ENCODE data around the gene ZAP70. TPM values are rescaled to one million over a fixed set of nuclear protein-coding genes. Genes with fewer than 3 reads are reported as not detected.
A peak's percentile ranks its signal among the peaks of the same experiment; 100 is the strongest.

Gene ZAP70
- total RNA-seq, 1 donor from 2014 or later: 2.8 TPM

DNA sequence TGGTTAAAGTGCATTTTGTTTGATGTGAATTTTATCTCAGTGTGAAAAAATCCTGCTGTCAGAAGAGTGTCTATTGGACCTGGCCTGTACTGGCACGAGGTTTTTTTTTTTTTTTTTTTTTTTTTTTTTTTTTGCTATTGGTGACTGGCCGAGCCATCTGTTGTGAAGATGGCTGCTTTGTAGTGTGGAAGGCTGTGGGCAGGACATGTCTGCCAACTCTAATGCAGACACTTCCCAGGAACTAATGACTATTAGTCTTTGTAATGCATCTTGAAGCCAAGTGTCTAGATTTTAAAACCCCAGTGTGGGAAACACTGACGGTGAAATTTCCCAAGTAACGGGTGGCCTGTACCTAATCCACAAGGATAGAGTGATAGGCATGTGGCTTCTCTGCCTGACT lies 34.3 kb downstream of the ZAP70 start:
- Mint-ChIP-seq H3K27ac (ENCODE audit: unreplicated experiment) (peak overlapping the region; percentile 6), H3K4me3 (no peak overlapping the region), H3K9me3 (no peaks in the 10 kb centered on the region), H3K27me3 (ENCODE audit: low read depth) (no peaks in the 10 kb centered on the region), H3K4me1 (peaks cover 31% of the 10 kb centered on the region), H3K36me3 (ENCODE audit: low read depth) (peaks cover 15% of the 10 kb centered on the region)
- no peak for DNase-seq (ENCODE audit: low read depth, low spot score)
- TF ChIP-seq, protein P1, sequence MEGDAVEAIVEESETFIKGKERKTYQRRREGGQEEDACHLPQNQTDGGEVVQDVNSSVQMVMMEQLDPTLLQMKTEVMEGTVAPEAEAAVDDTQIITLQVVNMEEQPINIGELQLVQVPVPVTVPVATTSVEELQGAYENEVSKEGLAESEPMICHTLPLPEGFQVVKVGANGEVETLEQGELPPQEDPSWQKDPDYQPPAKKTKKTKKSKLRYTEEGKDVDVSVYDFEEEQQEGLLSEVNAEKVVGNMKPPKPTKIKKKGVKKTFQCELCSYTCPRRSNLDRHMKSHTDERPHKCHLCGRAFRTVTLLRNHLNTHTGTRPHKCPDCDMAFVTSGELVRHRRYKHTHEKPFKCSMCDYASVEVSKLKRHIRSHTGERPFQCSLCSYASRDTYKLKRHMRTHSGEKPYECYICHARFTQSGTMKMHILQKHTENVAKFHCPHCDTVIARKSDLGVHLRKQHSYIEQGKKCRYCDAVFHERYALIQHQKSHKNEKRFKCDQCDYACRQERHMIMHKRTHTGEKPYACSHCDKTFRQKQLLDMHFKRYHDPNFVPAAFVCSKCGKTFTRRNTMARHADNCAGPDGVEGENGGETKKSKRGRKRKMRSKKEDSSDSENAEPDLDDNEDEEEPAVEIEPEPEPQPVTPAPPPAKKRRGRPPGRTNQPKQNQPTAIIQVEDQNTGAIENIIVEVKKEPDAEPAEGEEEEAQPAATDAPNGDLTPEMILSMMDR (conservative IDR thresholded peaks at IDR 0.05): no peak

- peaks cover 5% of the 10 kb centered on the region for H3K36me3 Mint-ChIP-seq (ENCODE audit: low read depth)
- H3K27ac Mint-ChIP-seq (ENCODE audit: unreplicated experiment): peak overlapping the region; percentile 32
- no peaks in the 10 kb centered on the region for H3K27me3 Mint-ChIP-seq (ENCODE audit: low read depth)
- no peak overlapping the region for H3K4me3 Mint-ChIP-seq
- DNase-seq (ENCODE audit: low read depth, low spot score): no peak
- H3K9me3 Mint-ChIP-seq: no peaks in the 10 kb centered on the region
- H3K4me1 Mint-ChIP-seq: peaks cover 37% of the 10 kb centered on the region
- TF ChIP-seq, protein P1 (conservative IDR thresholded peaks at IDR 0.05): no peak
Observed at GRCh38 chr2:97749581-97749980, 36.2 kb downstream of the ZAP70 start.

DNA sequence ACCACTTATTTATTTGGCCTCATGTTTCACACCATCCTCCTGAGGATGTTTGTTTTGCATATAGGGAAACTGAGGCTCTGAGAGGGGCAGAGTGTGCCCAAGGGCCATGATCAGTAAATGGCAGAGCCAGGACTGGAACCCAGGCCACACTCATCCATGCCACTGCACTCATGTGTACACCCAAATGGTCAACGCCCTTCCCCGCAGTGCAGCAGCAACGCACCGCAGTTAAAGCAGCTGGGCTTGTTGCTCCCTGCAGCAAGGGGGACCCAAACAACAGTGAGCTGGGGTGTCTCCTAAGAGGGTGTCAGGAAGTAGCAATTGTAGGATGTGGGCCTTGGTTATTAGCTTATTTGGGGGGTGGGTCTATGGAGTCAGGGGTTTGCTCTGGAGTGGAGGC lies 36.6 kb downstream of the ZAP70 start:
- no peaks in the 10 kb centered on the region for H3K9me3 Mint-ChIP-seq
- no peak for DNase-seq (ENCODE audit: low read depth, low spot score)
- no peak overlapping the region for H3K27ac Mint-ChIP-seq (ENCODE audit: unreplicated experiment)
- TF ChIP-seq, protein P1 (conservative IDR thresholded peaks at IDR 0.05): no peak
- H3K4me3 Mint-ChIP-seq: no peak overlapping the region
- H3K36me3 Mint-ChIP-seq (ENCODE audit: low read depth): peaks cover 8% of the 10 kb centered on the region
- peaks cover 37% of the 10 kb centered on the region for H3K4me1 Mint-ChIP-seq
- no peaks in the 10 kb centered on the region for H3K27me3 Mint-ChIP-seq (ENCODE audit: low read depth)

DNA sequence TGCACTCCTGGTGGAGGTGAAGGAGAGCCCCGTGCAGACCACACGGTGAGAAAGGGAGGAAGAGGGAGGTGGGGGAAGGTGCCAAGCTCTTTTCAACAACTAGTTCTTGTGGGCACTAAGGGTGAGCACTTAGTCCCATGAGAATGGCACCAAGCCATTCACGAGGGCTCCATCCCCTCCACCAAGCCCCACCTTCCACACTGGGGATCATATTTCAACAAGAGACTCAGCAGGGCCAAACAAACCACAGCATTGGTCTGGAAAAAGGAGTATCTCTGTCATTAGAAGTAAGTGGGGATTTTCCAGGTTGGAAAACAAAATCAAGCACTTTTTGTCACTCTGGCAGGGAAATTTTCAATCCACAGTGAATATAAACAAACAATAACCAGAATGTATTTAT lies 38.4 kb downstream of the ZAP70 start:
- no peak overlapping the region for H3K27ac Mint-ChIP-seq (ENCODE audit: unreplicated experiment)
- peaks cover 8% of the 10 kb centered on the region for H3K36me3 Mint-ChIP-seq (ENCODE audit: low read depth)
- H3K4me3 Mint-ChIP-seq: no peak overlapping the region
- TF ChIP-seq, protein P1 (conservative IDR thresholded peaks at IDR 0.05): no peak
- H3K27me3 Mint-ChIP-seq (ENCODE audit: low read depth): no peaks in the 10 kb centered on the region
- H3K4me1 Mint-ChIP-seq: peaks cover 33% of the 10 kb centered on the region
- DNase-seq (ENCODE audit: low read depth, low spot score): no peak
- no peaks in the 10 kb centered on the region for H3K9me3 Mint-ChIP-seq

DNA sequence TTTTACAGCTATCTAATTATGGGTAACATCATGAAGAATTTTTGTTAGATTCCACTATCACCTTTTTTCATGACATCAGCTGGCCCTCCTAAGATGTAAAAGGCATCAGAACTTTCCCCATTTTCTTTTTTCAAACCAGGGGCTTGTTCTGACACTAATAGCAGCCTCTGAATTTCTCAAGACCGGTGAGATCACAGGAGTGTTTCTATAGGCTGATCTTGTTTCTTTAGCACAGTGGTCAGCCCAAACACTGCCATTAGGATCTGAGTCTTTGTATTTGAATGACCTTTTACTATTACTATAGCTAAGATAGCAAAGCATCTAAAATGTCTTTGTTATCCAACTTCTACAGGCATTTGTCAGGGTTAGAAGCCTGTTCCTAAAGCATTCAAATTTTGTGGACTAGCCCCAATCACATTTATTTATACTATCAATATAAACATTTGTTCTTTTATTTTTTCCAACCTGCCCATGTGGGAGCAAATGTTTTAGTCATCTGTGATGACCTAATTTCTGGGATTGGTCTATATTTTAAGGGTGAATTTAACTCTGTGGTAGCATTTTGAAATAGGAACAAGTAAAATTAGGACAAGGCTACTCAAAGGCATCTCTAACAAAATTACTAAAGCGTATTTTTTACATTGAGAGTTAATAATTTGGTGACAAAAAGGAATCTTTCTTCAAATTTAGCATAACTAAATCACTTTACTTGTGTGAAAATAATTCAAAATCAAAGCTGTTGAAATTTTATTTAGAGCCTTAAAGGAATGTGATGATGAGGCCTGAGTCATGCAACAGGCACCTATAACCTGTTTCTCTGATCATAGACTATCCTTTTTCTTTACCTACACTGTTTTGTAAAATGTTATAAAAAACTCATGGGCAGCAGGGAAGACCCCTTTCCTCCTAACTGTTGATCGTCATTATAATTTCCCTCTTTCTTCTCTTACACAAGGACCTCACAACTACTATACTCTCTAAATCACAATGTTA lies 39.3 kb downstream of the ZAP70 start:
- Mint-ChIP-seq H3K9me3 (no peaks in the 10 kb centered on the region), H3K4me1 (peaks cover 27% of the 10 kb centered on the region), H3K36me3 (ENCODE audit: low read depth) (peaks cover 7% of the 10 kb centered on the region), H3K27ac (ENCODE audit: unreplicated experiment) (peak overlapping the region; percentile 70), H3K4me3 (no peak overlapping the region), H3K27me3 (ENCODE audit: low read depth) (no peaks in the 10 kb centered on the region)
- no peak for DNase-seq (ENCODE audit: low read depth, low spot score)
- TF ChIP-seq, protein P1 (conservative IDR thresholded peaks at IDR 0.05): no peak

Data from neural crest cell (in vitro differentiated cells).